ENCODE results near the gene VASN. TPM values are rescaled to one million over a fixed set of nuclear protein-coding genes. Genes with fewer than 3 reads are reported as not detected.

The VASN gene
- total RNA-seq = not detected

DNA sequence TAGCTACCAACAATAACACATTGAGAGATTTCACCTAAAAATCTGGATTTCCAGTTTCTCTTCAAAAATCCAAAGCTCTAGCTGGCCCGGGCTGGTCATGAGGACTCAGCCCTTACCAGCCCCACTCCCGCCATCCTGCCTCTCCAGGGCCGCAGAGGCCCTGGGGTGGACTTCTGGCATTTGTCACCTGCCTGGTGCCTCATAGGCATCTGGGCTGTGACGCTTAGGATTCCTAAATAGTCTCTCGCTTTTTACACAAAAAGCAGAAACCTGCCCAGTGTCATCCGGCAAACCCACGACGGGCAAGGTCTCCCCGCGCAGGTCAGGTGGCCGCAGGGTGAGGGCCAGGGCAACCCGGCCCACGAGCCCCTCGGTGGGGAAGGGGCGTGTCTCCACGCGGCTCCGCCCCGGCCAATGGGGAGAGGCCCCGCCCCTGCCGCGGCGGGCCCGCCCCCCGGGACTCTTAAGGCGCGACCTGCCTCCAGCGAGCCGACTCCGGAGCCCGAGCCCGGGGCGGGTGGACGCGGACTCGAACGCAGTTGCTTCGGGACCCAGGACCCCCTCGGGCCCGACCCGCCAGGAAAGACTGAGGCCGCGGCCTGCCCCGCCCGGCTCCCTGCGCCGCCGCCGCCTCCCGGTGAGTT lies at the start of gene VASN:
VASN (plus strand) TSS at position 492 of the 644 bp plus-strand sequence. CDS start 9,030 bp downstream, outside the sequence.
- DNase-seq (peak; percentile 70), ATAC-seq (peak; percentile 94)
- TF ChIP-seq, protein P1, sequence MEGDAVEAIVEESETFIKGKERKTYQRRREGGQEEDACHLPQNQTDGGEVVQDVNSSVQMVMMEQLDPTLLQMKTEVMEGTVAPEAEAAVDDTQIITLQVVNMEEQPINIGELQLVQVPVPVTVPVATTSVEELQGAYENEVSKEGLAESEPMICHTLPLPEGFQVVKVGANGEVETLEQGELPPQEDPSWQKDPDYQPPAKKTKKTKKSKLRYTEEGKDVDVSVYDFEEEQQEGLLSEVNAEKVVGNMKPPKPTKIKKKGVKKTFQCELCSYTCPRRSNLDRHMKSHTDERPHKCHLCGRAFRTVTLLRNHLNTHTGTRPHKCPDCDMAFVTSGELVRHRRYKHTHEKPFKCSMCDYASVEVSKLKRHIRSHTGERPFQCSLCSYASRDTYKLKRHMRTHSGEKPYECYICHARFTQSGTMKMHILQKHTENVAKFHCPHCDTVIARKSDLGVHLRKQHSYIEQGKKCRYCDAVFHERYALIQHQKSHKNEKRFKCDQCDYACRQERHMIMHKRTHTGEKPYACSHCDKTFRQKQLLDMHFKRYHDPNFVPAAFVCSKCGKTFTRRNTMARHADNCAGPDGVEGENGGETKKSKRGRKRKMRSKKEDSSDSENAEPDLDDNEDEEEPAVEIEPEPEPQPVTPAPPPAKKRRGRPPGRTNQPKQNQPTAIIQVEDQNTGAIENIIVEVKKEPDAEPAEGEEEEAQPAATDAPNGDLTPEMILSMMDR (IDR thresholded peaks at IDR 0.05) = no peak
- Mint-ChIP-seq H3K4me3 (peak within 1 kb of the TSS; percentile 59), H3K4me1 (ENCODE audit: low read depth) (peaks cover 7% of the 10 kb centered on the region), H3K27me3 (no peaks in the 10 kb centered on the region), H3K36me3 (ENCODE audit: low read depth) (no peaks in the 10 kb centered on the region), H3K9me3 (no peaks in the 10 kb centered on the region), H3K27ac (no peak within 1 kb of the TSS)
- POLR2A ChIA-PET = interaction anchor here (1.3 to 1.6 kb wide), 2 partner anchors 21 to 38 kb away, joined by 3 to 6 read pairs; no protein-coding TSS in a partner anchor
- intact Hi-C loops (cut with micrococcal nuclease) = no loop called here
- CTCF ChIA-PET = interaction anchor here (1.1 to 3.7 kb wide), 5 partner anchors 12 to 118 kb away, joined by 3 to 24 read pairs (median 4); partner anchors contain the start of gene PAM16

DNA sequence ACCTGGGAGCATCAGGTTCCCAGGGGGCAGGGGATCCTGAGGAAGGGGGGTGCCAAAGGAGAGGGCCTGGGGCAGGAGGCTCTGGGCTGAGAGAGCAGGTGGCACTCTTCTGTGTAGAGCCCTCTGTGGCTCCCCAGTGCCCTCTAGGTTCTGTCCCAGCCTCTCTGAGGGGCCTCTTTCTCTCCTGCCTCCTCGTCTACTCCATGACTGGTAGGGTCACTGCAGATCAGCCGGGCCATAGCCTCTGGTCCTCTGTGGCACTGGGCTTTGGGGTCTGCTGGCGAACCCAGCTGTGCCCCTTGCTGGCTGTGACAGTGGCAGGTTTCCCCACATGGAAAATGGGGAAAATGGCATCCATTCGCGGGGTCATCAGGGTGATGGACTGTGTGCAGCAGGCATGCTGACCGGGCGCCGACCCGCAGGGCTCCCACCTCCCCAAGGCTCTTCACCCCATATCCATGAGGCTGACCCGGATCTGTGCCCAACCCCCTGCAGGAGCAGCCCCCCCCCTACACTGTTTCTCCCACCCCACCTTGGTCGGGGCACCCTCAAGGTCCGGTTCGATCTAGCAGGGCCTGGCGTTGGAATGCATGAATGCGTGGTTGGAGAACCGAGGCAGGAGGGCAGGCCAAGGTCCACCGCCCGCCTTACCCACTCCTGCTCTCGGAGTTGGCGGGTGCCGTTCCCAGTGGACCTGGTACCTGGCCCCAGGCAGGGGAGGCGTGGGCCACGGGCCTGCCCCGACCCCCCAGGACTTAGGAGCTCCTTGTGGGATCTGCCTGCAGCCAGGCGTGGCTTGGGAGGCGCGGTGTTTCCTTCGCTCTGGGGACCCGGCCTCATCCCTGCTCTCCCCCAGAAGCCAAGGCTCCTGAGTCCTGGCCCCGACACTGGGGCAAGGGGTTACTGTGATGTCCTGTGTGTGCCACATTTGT lies 49.3 kb upstream of the VASN start:
- Mint-ChIP-seq H3K9me3 (no peaks in the 10 kb centered on the region), H3K4me3 (no peak overlapping the region), H3K27me3 (peaks cover 3% of the 10 kb centered on the region), H3K27ac (no peak overlapping the region), H3K4me1 (ENCODE audit: low read depth) (peaks cover 4% of the 10 kb centered on the region), H3K36me3 (ENCODE audit: low read depth) (no peaks in the 10 kb centered on the region)
- POLR2A ChIA-PET = interaction anchor here (0.6 kb wide), 1 partner anchor 33 kb away, joined by 3 read pairs; no protein-coding TSS in a partner anchor
- no peak for ATAC-seq
- intact Hi-C loops (cut with micrococcal nuclease) = no loop called here
- DNase-seq = no peak
- TF ChIP-seq, protein P1 (IDR thresholded peaks at IDR 0.05) = no peak
- CTCF ChIA-PET = interaction anchor here (1.0 to 2.7 kb wide), 3 partner anchors 13 to 81 kb away, joined by 4 to 13 read pairs (median 4); no protein-coding TSS in a partner anchor

DNA sequence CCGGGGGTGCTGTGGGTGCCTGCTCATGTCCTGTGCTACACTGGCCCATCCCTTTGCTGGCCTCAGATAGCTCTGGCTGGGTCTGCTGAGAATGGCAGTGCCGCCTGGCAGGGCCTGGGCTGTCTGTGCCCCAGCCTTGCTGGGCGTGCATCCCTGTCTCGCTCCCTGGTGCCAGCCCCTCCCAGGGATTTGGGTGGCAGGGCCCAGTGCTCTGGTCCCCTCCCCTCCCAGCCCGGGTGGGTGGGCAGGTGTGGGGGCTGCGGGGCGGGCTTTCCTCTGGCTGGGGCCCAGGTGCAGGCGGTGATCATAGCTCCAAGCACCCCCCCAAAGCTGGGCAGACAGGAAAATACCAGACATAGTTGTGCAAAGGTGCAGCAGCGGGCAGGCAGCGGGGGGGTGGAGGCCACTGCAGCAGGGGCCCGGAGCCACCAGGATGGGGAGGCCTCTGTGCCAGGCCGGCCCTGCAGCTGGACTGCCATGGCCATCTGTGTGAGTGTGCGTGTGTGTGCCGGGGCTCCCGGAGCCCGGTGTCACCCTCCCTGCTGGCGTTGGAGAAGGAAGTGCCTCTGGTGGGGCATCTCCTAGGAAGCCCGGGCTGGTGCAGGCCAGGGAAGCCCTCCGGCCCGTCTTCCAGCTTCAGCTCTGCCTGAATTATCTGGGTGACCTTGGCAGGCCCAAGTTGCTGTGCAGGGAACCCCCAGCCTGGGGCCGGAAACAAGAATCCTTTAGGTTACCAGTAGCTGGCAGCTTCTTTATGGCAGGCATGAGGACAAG lies 48.4 kb upstream of the VASN start:
- CTCF ChIA-PET = interaction anchor here (0.8 to 2.7 kb wide), 5 partner anchors 12 to 80 kb away, joined by 3 to 13 read pairs (median 4); no protein-coding TSS in a partner anchor
- H3K4me3 Mint-ChIP-seq = no peak overlapping the region
- H3K9me3 Mint-ChIP-seq = no peaks in the 10 kb centered on the region
- ATAC-seq (no peak), DNase-seq (no peak)
- intact Hi-C loops (cut with micrococcal nuclease) = no loop called here
- H3K27me3 Mint-ChIP-seq = peaks cover 1% of the 10 kb centered on the region
- H3K36me3 Mint-ChIP-seq (ENCODE audit: low read depth) = no peaks in the 10 kb centered on the region
- POLR2A ChIA-PET = interaction anchor here (0.6 kb wide), 1 partner anchor 34 kb away, joined by 3 read pairs; no protein-coding TSS in a partner anchor
- no peak overlapping the region for H3K27ac Mint-ChIP-seq
- TF ChIP-seq, protein P1 (IDR thresholded peaks at IDR 0.05) = no peak
- H3K4me1 Mint-ChIP-seq (ENCODE audit: low read depth) = peaks cover 4% of the 10 kb centered on the region

DNA sequence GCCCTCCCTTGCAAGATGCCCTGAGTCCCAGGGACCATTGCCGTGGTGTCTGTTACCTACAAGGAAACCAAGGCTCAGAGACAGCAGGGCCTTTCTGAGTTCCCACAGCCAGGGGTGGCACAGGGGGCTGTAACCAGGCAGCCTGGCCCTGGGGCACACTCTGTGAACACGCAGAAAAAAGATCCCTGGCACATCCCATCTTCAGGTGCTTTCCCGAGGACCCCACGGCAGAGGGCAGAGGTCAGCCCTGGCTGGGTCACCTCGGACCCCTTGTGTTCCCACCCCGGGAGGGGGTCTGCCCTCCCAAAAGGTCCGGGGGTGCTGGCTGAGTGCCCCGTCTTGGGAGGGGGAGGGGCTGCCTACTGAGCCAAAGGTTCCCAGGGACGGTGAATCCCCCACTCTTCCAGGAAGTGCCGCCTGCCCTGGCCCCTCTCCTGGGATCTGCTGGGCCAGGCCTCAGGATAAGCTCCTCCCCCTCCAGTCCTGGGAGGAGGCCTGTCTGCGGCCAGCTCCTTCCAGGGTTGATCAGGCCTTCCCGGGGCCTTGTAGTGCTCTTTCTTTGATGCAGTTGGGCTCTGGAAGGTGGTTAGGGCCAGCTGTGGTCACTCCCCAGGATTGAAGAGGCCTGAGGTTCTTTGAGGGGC lies 47.7 kb upstream of the VASN start:
- intact Hi-C loops (cut with micrococcal nuclease) = no loop called here
- no peak overlapping the region for H3K27ac Mint-ChIP-seq
- no peak for ATAC-seq
- POLR2A ChIA-PET = no interaction called here
- DNase-seq = no peak
- TF ChIP-seq, protein P1 (IDR thresholded peaks at IDR 0.05) = no peak
- H3K4me1 Mint-ChIP-seq (ENCODE audit: low read depth) = peaks cover 7% of the 10 kb centered on the region
- no peaks in the 10 kb centered on the region for H3K36me3 Mint-ChIP-seq (ENCODE audit: low read depth)
- CTCF ChIA-PET = interaction anchor here (0.5 to 2.7 kb wide), 6 partner anchors 12 to 121 kb away, joined by 3 to 13 read pairs (median 4); no protein-coding TSS in a partner anchor
- no peak overlapping the region for H3K4me3 Mint-ChIP-seq
- H3K9me3 Mint-ChIP-seq = no peaks in the 10 kb centered on the region
- H3K27me3 Mint-ChIP-seq = no peaks in the 10 kb centered on the region

Data from activated CD8-positive, alpha-beta T cell treated with anti-CD3 and anti-CD28 coated beads for 36 hours (primary cell).